Stimulated activated CD8-positive, alpha-beta memory T cell treated with anti-CD3 and anti-CD28 coated beads, Interleukin-7, amount 100 ng/mL, for 4 hours (primary cell): ENCODE measurements around the gene AP2A2.
A peak's percentile ranks its signal among the peaks of the same experiment; 100 is the strongest.

Experiments used
- DNase-seq, 2 donors: peaks; one replicate each; pipeline ENCODE4 v3.0.0-alpha.2; 2020; ENCODE audit warnings: low read depth in 2 of 2

AP2A2 gene

GRCh38 chr11:898540-899190 lies 27.0 kb upstream of the AP2A2 start:
- DNase-seq, result no peak

GRCh38 chr11:899724-900123 lies 25.9 kb upstream of the AP2A2 start:
- DNase-seq, result no peak

GRCh38 chr11:900545-900944 lies 25.1 kb upstream of the AP2A2 start:
- no peak for DNase-seq

GRCh38 chr11:901452-902061 lies 24.1 kb upstream of the AP2A2 start:
- no peak for DNase-seq

- no peak for DNase-seq
Observed at GRCh38 chr11:904380-904779, 21.3 kb upstream of the AP2A2 start.

- DNase-seq, result no peak
Observed at GRCh38 chr11:905952-906351, 19.7 kb upstream of the AP2A2 start.

- DNase-seq, result no peak
Observed at GRCh38 chr11:907668-908067, 18.0 kb upstream of the AP2A2 start.

- DNase-seq, result no peak
Observed at GRCh38 chr11:908273-908672, 17.4 kb upstream of the AP2A2 start.

GRCh38 chr11:909406-909805 lies 16.3 kb upstream of the AP2A2 start:
- DNase-seq, result no peak

- DNase-seq, result peak; percentile 63 to 73
Observed at GRCh38 chr11:910044-910588, 15.6 kb upstream of the AP2A2 start.

GRCh38 chr11:910589-911030 lies 15.1 kb upstream of the AP2A2 start, which contains the start of gene CHID1:
CHID1 (minus strand) TSS chr11:910810; CDS start chr11:904816, 5,994 bp downstream.
- DNase-seq, result peak; percentile 62 to 80

GRCh38 chr11:911031-911889 lies 14.4 kb upstream of the AP2A2 start:
- peak in 1 of 2 donors; percentile 25 for DNase-seq

- no peak for DNase-seq
Observed at GRCh38 chr11:911890-912219, 13.8 kb upstream of the AP2A2 start.

- DNase-seq, result no peak
Observed at GRCh38 chr11:912266-912665, 13.4 kb upstream of the AP2A2 start.

- DNase-seq, result no peak
Observed at GRCh38 chr11:913043-913442, 12.6 kb upstream of the AP2A2 start.

GRCh38 chr11:914204-914603 lies 11.5 kb upstream of the AP2A2 start:
- DNase-seq, result no peak

- DNase-seq, result no peak
Observed at GRCh38 chr11:914747-915501, 10.7 kb upstream of the AP2A2 start.

- DNase-seq, result no peak
Observed at GRCh38 chr11:917426-917825, 8.2 kb upstream of the AP2A2 start.

GRCh38 chr11:921921-922678 lies 3.6 kb upstream of the AP2A2 start:
- no peak for DNase-seq

- DNase-seq, result no peak
Observed at GRCh38 chr11:923691-924405, 1.8 kb upstream of the AP2A2 start.
